ENCODE results near the gene SLC9A9.
"Not testable (repeated sequence)": the region's sequence is repeated elsewhere in the genome, so short reads cannot be mapped to it uniquely, and the experiment has no call there.

Gene SLC9A9

DNA sequence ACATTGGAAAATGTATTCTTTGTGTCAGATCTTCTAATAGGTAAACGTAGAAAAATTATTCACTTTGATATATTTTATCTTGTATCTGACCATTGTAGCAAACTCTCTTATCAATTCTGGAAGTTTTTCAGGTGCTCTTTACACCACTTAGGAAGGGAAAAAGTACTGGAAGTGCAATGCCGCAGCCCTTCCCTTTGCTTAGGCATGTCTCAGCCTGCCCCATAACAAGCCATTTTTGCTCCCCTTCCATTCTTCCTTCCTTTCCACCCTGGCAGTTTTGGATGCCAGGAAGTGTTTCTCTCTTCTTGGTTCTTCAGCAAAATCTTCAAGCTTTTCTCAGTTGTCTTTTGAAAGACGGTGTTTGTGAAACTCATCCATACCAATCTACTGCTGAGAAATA lies 34.9 kb upstream of the SLC9A9 start:
- no peak overlapping the region for H2BK5ac ChIP-seq (ENCODE audit: low read depth, low read length, poor library complexity)
- no peaks in the 10 kb centered on the region for H3K79me1 ChIP-seq (ENCODE audit: low read length)
- no peaks in the 10 kb centered on the region for H3K4me1 ChIP-seq (ENCODE audit: control insufficient read depth in 1 of 2, insufficient read depth in 2 of 2, low read length in 2 of 2)
- no peak overlapping the region for H2BK12ac ChIP-seq (ENCODE audit: low read length)
- no peak overlapping the region for H3K4ac ChIP-seq (ENCODE audit: low read depth, low read length)
- no peaks in the 10 kb centered on the region for H3K27me3 ChIP-seq (ENCODE audit: insufficient read depth, low read length)
- H3K18ac ChIP-seq (ENCODE audit: low read length), result no peak overlapping the region
- H2AFZ ChIP-seq (ENCODE audit: insufficient read depth, low read length, poor library complexity), result no peak overlapping the region
- no peak overlapping the region for H3K23ac ChIP-seq (ENCODE audit: low read length)
- H4K12ac ChIP-seq (ENCODE audit: low read depth, low read length), result no peak overlapping the region
- H4K8ac ChIP-seq (ENCODE audit: low read depth, low read length), result no peak overlapping the region
- no peak for DNase-seq
- H3K14ac ChIP-seq (ENCODE audit: low read length), result no peak overlapping the region
- no peak overlapping the region for H2AK5ac ChIP-seq (ENCODE audit: low read length)
- H3K36me3 ChIP-seq (ENCODE audit: control insufficient read depth in 1 of 2, insufficient read depth in 2 of 2, low read length in 2 of 2), result no peaks in the 10 kb centered on the region
- H3K4me3 ChIP-seq (ENCODE audit: low read depth, low read length), result no peak overlapping the region
- no peak overlapping the region for H4K91ac ChIP-seq (ENCODE audit: low read depth, low read length)
- H2BK120ac ChIP-seq (ENCODE audit: insufficient read depth, low read length, poor library complexity), result no peak overlapping the region
- peaks cover 2% of the 10 kb centered on the region for H3K9me3 ChIP-seq (ENCODE audit: insufficient read depth, low read depth, low read length)
- H3K4me2 ChIP-seq (ENCODE audit: low read length), result no peak overlapping the region
- H3K27ac ChIP-seq (ENCODE audit: low read depth, low read length), result no peak overlapping the region
- no peak overlapping the region for H3K9ac ChIP-seq (ENCODE audit: low read length)
- WGBS (ENCODE audit: extremely low coverage, insufficient coverage, insufficient read length), result no CpG with 5 or more reads among the region's 3 CpGs
- H3K79me2 ChIP-seq (ENCODE audit: control insufficient read depth, insufficient read depth, low read length, poor library complexity), result no peaks in the 10 kb centered on the region

DNA sequence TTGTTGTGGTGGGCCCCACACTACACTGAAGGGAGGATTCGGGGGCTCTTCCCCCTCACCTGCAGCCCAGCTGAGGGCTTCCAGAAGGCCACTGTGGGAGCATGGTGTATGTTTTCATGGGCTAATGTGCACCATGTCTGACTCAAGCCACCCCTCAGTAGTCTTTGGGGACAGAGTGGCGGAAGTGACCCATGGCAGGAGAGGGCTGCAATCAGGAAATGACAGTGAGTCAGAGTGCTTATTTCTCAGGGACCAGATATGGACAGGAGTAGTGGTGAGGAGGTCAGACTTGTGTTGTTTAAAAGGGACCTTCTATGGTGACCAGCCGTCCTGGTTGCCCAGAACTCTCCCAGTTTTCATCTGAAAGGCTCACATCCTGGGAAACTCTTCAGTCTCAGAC lies 32.8 kb upstream of the SLC9A9 start:
- Histone ChIP-seq H3K18ac (ENCODE audit: low read length) (no peak overlapping the region), H4K8ac (ENCODE audit: low read depth, low read length) (no peak overlapping the region)
- no CpG with 5 or more reads among the region's 3 CpGs for WGBS (ENCODE audit: extremely low coverage, insufficient coverage, insufficient read length)

DNA sequence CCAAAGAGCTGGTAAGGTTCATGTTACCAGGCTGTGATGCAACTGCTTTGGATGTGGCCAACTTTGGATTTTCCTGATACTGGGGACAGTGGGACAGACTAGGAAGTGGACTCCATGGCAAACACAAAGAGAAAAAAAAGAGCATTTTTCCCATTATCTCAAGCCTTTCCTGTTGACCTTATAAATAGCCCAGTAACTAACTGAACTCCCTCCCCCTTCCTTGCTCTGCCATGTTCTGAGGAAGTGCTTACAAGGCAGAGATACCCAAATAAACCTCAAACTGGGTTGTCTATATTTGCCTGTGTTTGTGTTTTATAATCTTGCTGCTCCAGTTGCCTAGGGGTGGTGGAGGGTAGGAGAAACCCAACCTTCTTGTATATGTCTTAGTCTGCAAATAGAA lies 27.3 kb upstream of the SLC9A9 start:
- no peak overlapping the region for H3K4me2 ChIP-seq (ENCODE audit: low read length)
- no peak overlapping the region for H4K8ac ChIP-seq (ENCODE audit: low read depth, low read length)
- H3K79me2 ChIP-seq (ENCODE audit: control insufficient read depth, insufficient read depth, low read length, poor library complexity), result no peaks in the 10 kb centered on the region
- H3K4me1 ChIP-seq (ENCODE audit: control insufficient read depth in 1 of 2, insufficient read depth in 2 of 2, low read length in 2 of 2), result no peaks in the 10 kb centered on the region
- H2BK5ac ChIP-seq (ENCODE audit: low read depth, low read length, poor library complexity), result no peak overlapping the region
- no peak overlapping the region for H3K4ac ChIP-seq (ENCODE audit: low read depth, low read length)
- DNase-seq, result no peak
- H3K14ac ChIP-seq (ENCODE audit: low read length), result no peak overlapping the region
- H4K91ac ChIP-seq (ENCODE audit: low read depth, low read length), result no peak overlapping the region
- no peak overlapping the region for H3K4me3 ChIP-seq (ENCODE audit: low read depth, low read length)
- no peak overlapping the region for H2AFZ ChIP-seq (ENCODE audit: insufficient read depth, low read length, poor library complexity)
- no peaks in the 10 kb centered on the region for H3K36me3 ChIP-seq (ENCODE audit: control insufficient read depth in 1 of 2, insufficient read depth in 2 of 2, low read length in 2 of 2)
- no peak overlapping the region for H3K9ac ChIP-seq (ENCODE audit: low read length)
- H3K9me3 ChIP-seq (ENCODE audit: insufficient read depth, low read depth, low read length), result no peaks in the 10 kb centered on the region
- H2BK12ac ChIP-seq (ENCODE audit: low read length), result no peak overlapping the region
- H3K27ac ChIP-seq (ENCODE audit: low read depth, low read length), result no peak overlapping the region
- H4K12ac ChIP-seq (ENCODE audit: low read depth, low read length), result no peak overlapping the region
- H3K79me1 ChIP-seq (ENCODE audit: low read length), result no peaks in the 10 kb centered on the region
- no peak overlapping the region for H2AK5ac ChIP-seq (ENCODE audit: low read length)
- H3K18ac ChIP-seq (ENCODE audit: low read length), result no peak overlapping the region
- no peak overlapping the region for H2BK120ac ChIP-seq (ENCODE audit: insufficient read depth, low read length, poor library complexity)
- no peaks in the 10 kb centered on the region for H3K27me3 ChIP-seq (ENCODE audit: insufficient read depth, low read length)
- H3K23ac ChIP-seq (ENCODE audit: low read length), result no peak overlapping the region

More for the DNA sequence above, 32.8 kb upstream of the SLC9A9 start:
- no peaks in the 10 kb centered on the region for H3K79me2 ChIP-seq (ENCODE audit: control insufficient read depth, insufficient read depth, low read length, poor library complexity)
- H3K4me2 ChIP-seq (ENCODE audit: low read length), result no peak overlapping the region
- no peaks in the 10 kb centered on the region for H3K27me3 ChIP-seq (ENCODE audit: insufficient read depth, low read length)
- H4K12ac ChIP-seq (ENCODE audit: low read depth, low read length), result no peak overlapping the region
- no peaks in the 10 kb centered on the region for H3K79me1 ChIP-seq (ENCODE audit: low read length)
- no peak overlapping the region for H3K14ac ChIP-seq (ENCODE audit: low read length)
- H3K9me3 ChIP-seq (ENCODE audit: insufficient read depth, low read depth, low read length), result peaks cover 2% of the 10 kb centered on the region
- no peak for DNase-seq
- no peak overlapping the region for H3K4ac ChIP-seq (ENCODE audit: low read depth, low read length)
- no peak overlapping the region for H3K27ac ChIP-seq (ENCODE audit: low read depth, low read length)
- H2BK5ac ChIP-seq (ENCODE audit: low read depth, low read length, poor library complexity), result no peak overlapping the region
- no peak overlapping the region for H2BK120ac ChIP-seq (ENCODE audit: insufficient read depth, low read length, poor library complexity)
- H3K36me3 ChIP-seq (ENCODE audit: control insufficient read depth in 1 of 2, insufficient read depth in 2 of 2, low read length in 2 of 2), result no peaks in the 10 kb centered on the region
- H3K9ac ChIP-seq (ENCODE audit: low read length), result no peak overlapping the region
- H3K4me1 ChIP-seq (ENCODE audit: control insufficient read depth in 1 of 2, insufficient read depth in 2 of 2, low read length in 2 of 2), result no peaks in the 10 kb centered on the region
- H4K91ac ChIP-seq (ENCODE audit: low read depth, low read length), result no peak overlapping the region
- no peak overlapping the region for H2BK12ac ChIP-seq (ENCODE audit: low read length)
- no peak overlapping the region for H2AFZ ChIP-seq (ENCODE audit: insufficient read depth, low read length, poor library complexity)
- no peak overlapping the region for H3K23ac ChIP-seq (ENCODE audit: low read length)
- H2AK5ac ChIP-seq (ENCODE audit: low read length), result no peak overlapping the region
- no peak overlapping the region for H3K4me3 ChIP-seq (ENCODE audit: low read depth, low read length)

DNA sequence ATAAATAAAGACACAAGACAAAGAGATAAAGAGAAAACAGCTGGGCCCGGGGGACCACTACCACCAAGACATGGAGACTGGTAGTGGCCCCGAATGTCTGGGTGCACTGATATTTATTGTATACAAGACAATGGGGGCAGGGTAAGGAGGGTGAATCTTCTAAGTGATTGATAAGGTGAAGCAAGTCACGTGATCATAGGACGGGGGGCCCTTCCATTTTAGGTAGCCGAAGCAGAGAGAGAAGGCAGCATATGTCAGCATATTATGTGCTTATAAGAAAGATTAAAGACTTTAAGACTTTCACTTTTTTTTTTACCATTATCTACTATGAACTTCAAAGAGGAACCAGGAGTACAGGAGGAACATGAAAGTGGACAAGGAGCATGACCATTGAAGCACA lies 25.3 kb upstream of the SLC9A9 start:
- H3K9me3 ChIP-seq (ENCODE audit: insufficient read depth, low read depth, low read length); H4K12ac ChIP-seq (ENCODE audit: low read depth, low read length); H2BK12ac ChIP-seq (ENCODE audit: low read length); H3K79me2 ChIP-seq (ENCODE audit: control insufficient read depth, insufficient read depth, low read length, poor library complexity); H3K23ac ChIP-seq (ENCODE audit: low read length); H3K79me1 ChIP-seq (ENCODE audit: low read length); H3K14ac ChIP-seq (ENCODE audit: low read length); H4K91ac ChIP-seq (ENCODE audit: low read depth, low read length); H2BK120ac ChIP-seq (ENCODE audit: insufficient read depth, low read length, poor library complexity); H3K4ac ChIP-seq (ENCODE audit: low read depth, low read length); H3K18ac ChIP-seq (ENCODE audit: low read length); H2BK5ac ChIP-seq (ENCODE audit: low read depth, low read length, poor library complexity); H3K4me1 ChIP-seq (ENCODE audit: control insufficient read depth in 1 of 2, insufficient read depth in 2 of 2, low read length in 2 of 2); H4K8ac ChIP-seq (ENCODE audit: low read depth, low read length); H3K9ac ChIP-seq (ENCODE audit: low read length); H3K36me3 ChIP-seq (ENCODE audit: control insufficient read depth in 1 of 2, insufficient read depth in 2 of 2, low read length in 2 of 2); DNase-seq; H2AK5ac ChIP-seq (ENCODE audit: low read length); H2AFZ ChIP-seq (ENCODE audit: insufficient read depth, low read length, poor library complexity); H3K27me3 ChIP-seq (ENCODE audit: insufficient read depth, low read length); H3K4me2 ChIP-seq (ENCODE audit: low read length); H3K4me3 ChIP-seq (ENCODE audit: low read depth, low read length); H3K27ac ChIP-seq (ENCODE audit: low read depth, low read length): not testable (repeated sequence)
- no CpG with 5 or more reads among the region's 5 CpGs for WGBS (ENCODE audit: extremely low coverage, insufficient coverage, insufficient read length)

DNA sequence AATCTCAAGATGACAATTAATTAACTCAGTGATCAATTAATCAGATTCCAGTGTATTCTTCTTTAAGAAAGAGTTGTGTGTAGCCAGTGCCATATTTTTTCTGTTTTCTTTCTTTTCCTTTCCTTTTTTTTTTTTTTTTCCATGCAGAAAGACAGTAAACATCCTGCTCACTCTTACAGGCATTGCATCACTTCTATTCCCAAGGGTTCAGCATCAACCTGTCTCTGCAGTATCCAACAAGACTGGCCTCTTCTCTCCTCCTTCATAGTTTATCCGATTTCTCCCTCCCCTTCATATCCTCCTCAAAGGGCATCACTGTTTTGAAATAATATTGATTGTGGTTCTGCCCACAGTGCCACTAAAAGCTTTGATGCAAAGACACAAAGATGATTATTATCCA lies 17.0 kb upstream of the SLC9A9 start:
- Histone ChIP-seq H3K18ac (ENCODE audit: low read length) (no peak overlapping the region), H3K4ac (ENCODE audit: low read depth, low read length) (no peak overlapping the region), H3K79me2 (ENCODE audit: control insufficient read depth, insufficient read depth, low read length, poor library complexity) (no peaks in the 10 kb centered on the region), H2AK5ac (ENCODE audit: low read length) (no peak overlapping the region), H2BK5ac (ENCODE audit: low read depth, low read length, poor library complexity) (no peak overlapping the region), H2AFZ (ENCODE audit: insufficient read depth, low read length, poor library complexity) (no peak overlapping the region), H4K12ac (ENCODE audit: low read depth, low read length) (no peak overlapping the region), H3K14ac (ENCODE audit: low read length) (no peak overlapping the region), H3K4me2 (ENCODE audit: low read length) (no peak overlapping the region), H3K36me3 (ENCODE audit: control insufficient read depth in 1 of 2, insufficient read depth in 2 of 2, low read length in 2 of 2) (no peaks in the 10 kb centered on the region), H4K8ac (ENCODE audit: low read depth, low read length) (no peak overlapping the region), H3K79me1 (ENCODE audit: low read length) (no peaks in the 10 kb centered on the region), H4K91ac (ENCODE audit: low read depth, low read length) (no peak overlapping the region), H3K9me3 (ENCODE audit: insufficient read depth, low read depth, low read length) (no peaks in the 10 kb centered on the region), H2BK120ac (ENCODE audit: insufficient read depth, low read length, poor library complexity) (no peak overlapping the region), H3K27me3 (ENCODE audit: insufficient read depth, low read length) (no peaks in the 10 kb centered on the region), H3K9ac (ENCODE audit: low read length) (no peak overlapping the region), H3K23ac (ENCODE audit: low read length) (no peak overlapping the region), H2BK12ac (ENCODE audit: low read length) (no peak overlapping the region), H3K27ac (ENCODE audit: low read depth, low read length) (no peak overlapping the region), H3K4me3 (ENCODE audit: low read depth, low read length) (no peak overlapping the region), H3K4me1 (ENCODE audit: control insufficient read depth in 1 of 2, insufficient read depth in 2 of 2, low read length in 2 of 2) (no peaks in the 10 kb centered on the region)
- no CpG with 5 or more reads among the region's 1 CpG for WGBS (ENCODE audit: extremely low coverage, insufficient coverage, insufficient read length)
- DNase-seq, result no peak
